ENCODE results near the gene IFNGR1. TPM values are rescaled to one million over a fixed set of nuclear protein-coding genes. Genes with fewer than 3 reads are reported as not detected.

Gene IFNGR1
- total RNA-seq, 4 donors from 2014 or later: 77.8 to 91.5 (median 84.3) TPM

DNA sequence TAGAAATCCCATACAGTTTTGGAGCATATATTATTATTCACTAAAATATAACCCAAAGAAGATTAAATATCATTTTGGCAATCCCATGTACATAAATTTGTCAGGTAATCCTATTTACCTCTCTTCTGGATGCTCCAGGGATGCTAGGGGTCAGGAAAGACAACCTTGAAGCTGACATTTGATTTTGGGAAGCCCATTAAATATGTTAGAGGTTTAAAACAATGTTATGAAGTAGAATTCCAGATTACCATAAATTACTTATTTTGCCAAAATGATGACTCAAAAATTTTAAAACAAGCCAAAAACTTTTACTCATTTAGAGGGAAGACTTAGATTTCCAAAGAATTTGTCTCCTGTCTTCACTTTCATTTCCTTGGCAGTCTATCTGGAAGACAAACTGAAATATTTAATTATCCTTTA, 36.5 kb downstream of the IFNGR1 start:
- no peak for DNase-seq (ENCODE audit: low spot score in 2 of 2)
- H3K9me3 ChIP-seq: peaks cover 12% of the 10 kb centered on the region
- no peak for TF ChIP-seq EP300 (IDR thresholded peaks at IDR 0.05)
- TF ChIP-seq, protein P1, sequence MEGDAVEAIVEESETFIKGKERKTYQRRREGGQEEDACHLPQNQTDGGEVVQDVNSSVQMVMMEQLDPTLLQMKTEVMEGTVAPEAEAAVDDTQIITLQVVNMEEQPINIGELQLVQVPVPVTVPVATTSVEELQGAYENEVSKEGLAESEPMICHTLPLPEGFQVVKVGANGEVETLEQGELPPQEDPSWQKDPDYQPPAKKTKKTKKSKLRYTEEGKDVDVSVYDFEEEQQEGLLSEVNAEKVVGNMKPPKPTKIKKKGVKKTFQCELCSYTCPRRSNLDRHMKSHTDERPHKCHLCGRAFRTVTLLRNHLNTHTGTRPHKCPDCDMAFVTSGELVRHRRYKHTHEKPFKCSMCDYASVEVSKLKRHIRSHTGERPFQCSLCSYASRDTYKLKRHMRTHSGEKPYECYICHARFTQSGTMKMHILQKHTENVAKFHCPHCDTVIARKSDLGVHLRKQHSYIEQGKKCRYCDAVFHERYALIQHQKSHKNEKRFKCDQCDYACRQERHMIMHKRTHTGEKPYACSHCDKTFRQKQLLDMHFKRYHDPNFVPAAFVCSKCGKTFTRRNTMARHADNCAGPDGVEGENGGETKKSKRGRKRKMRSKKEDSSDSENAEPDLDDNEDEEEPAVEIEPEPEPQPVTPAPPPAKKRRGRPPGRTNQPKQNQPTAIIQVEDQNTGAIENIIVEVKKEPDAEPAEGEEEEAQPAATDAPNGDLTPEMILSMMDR (IDR thresholded peaks at IDR 0.05): no peak
- no peak for TF ChIP-seq POLR2AphosphoS5 (IDR thresholded peaks at IDR 0.05)
- no peak for TF ChIP-seq POLR2A (IDR thresholded peaks at IDR 0.05)
- no peak overlapping the region for H3K27ac ChIP-seq
- H3K36me3 ChIP-seq: no peaks in the 10 kb centered on the region
- no peaks in the 10 kb centered on the region for H3K4me1 ChIP-seq
- no peaks in the 10 kb centered on the region for H3K27me3 ChIP-seq
- H3K4me3 ChIP-seq: no peak overlapping the region

DNA sequence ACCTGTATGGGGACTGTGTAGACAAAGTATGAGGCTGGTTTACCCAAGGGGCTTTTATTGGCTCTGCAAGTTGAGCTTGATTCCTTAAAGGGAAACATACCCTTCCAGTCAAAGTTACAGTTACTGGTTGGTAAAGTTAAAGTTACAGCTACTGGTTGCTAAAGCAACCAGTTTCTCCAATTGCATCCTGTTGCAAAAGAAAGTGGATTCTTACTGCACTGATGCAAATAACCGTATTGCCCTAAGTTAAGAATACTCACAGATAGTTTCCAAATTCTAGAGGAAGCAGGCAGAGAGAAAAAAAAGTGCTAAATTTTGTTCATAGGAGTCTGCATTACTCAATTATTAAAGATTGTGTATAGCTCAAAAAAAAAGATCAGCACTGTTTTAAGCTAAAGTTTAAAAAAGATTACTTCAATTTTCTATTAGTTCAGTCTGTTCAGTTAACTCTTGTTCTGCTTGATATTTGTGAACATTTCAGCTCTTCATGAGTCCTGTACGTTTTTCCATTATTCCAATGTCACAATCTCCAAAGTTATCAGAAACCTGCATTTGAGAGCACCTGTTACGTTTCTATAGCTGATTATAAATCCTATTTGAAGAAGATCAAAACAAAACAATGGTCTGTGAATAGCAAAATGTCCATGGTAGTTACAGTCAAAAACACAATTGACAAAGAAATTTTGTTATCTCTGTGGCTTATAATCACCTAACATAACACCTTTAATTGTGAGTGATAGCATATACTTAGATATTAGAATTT, 37.1 kb downstream of the IFNGR1 start:
- Histone ChIP-seq H3K36me3 (no peaks in the 10 kb centered on the region), H3K4me1 (no peaks in the 10 kb centered on the region), H3K4me3 (no peak overlapping the region), H3K27me3 (no peaks in the 10 kb centered on the region), H3K27ac (no peak overlapping the region), H3K9me3 (peaks cover 12% of the 10 kb centered on the region)
- WGBS: 91% methylated on average over 3 of the region's 3 CpGs
- DNase-seq (ENCODE audit: low spot score in 2 of 2): no peak
- no peak for TF ChIP-seq POLR2AphosphoS5 (IDR thresholded peaks at IDR 0.05)
- TF ChIP-seq, protein P1 (IDR thresholded peaks at IDR 0.05): no peak
- TF ChIP-seq EP300 (IDR thresholded peaks at IDR 0.05): no peak
- TF ChIP-seq POLR2A (IDR thresholded peaks at IDR 0.05): no peak

DNA sequence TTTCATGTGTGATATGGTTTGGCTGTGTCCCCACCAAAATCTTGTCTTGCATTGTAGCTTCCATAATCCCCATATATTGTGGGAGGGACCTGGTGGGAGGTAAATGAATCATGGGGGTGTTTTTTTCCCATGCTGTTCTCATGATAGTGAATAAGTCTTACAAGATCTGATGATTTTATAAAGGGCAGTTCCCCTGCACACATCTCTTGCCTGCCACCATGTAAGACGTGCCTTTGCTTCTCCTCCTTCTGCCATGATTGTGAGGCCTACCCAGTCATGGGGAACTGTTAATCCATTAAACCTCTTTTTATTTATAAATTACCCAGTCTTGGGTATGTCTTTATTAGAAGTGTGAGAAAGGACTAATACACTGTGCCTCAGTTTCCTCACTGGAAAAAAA, 41.6 kb downstream of the IFNGR1 start:
- Histone ChIP-seq H3K4me1 (no peaks in the 10 kb centered on the region), H3K9me3 (no peaks in the 10 kb centered on the region), H3K36me3 (no peaks in the 10 kb centered on the region), H3K27me3 (no peaks in the 10 kb centered on the region), H3K4me3 (no peak overlapping the region), H3K27ac (no peak overlapping the region)
- no peak for DNase-seq (ENCODE audit: low spot score in 2 of 2)
- 92% methylated on average over 1 of the region's 1 CpG for WGBS
- TF ChIP-seq, protein P1 (IDR thresholded peaks at IDR 0.05): no peak
- TF ChIP-seq EP300 (IDR thresholded peaks at IDR 0.05): no peak
- TF ChIP-seq POLR2A (IDR thresholded peaks at IDR 0.05): no peak
- no peak for TF ChIP-seq POLR2AphosphoS5 (IDR thresholded peaks at IDR 0.05)

DNA sequence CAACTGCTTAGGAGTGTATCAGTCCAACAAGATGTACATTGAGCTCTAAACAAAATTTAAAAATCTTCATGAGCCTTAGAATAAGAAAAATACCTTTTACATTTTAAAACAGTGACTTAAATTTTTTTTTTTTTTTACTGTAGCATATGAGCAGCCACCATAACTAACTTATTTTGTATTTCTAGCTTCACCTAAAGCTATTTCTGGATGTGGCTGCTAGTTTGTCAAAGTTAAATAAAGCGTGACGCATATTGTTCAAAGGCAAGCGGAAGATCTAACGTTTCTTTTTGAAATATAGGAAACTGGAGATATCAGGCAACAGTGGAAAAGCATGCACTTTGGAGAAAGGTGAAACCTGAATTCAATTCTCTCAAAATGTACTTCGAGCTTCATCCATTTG, 42.5 kb downstream of the IFNGR1 start:
- TF ChIP-seq POLR2A (IDR thresholded peaks at IDR 0.05): no peak
- TF ChIP-seq, protein P1 (IDR thresholded peaks at IDR 0.05): no peak
- TF ChIP-seq EP300 (IDR thresholded peaks at IDR 0.05): no peak
- TF ChIP-seq POLR2AphosphoS5 (IDR thresholded peaks at IDR 0.05): no peak
- DNase-seq (ENCODE audit: low spot score in 2 of 2): no peak
- no peaks in the 10 kb centered on the region for H3K9me3 ChIP-seq
- 89% methylated on average over 5 of the region's 5 CpGs for whole genome bisulfite sequencing
- H3K36me3 ChIP-seq: no peaks in the 10 kb centered on the region
- H3K4me1 ChIP-seq: peaks cover 9% of the 10 kb centered on the region
- no peak overlapping the region for H3K4me3 ChIP-seq
- H3K27me3 ChIP-seq: no peaks in the 10 kb centered on the region
- H3K27ac ChIP-seq: no peak overlapping the region

DNA sequence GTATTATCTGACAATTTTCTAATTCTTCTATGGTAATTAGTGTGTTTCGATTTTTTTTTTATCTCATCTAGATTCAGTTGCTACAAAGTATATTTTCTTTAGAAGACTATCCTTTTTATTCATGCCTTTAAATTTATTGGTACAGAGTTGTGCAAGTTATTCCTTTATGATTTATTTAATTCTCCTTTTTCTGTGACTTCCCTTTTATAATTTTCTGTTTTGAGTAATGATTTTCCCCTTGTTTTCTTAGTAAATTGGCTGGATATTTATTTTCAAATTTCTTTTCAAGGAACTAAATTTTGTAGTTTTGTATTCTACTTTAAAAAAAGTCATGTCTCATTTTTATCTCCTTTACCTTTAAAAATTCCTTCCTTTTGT, 43.3 kb downstream of the IFNGR1 start:
- H3K36me3 ChIP-seq: no peaks in the 10 kb centered on the region
- H3K4me3 ChIP-seq: no peak overlapping the region
- H3K27ac ChIP-seq: no peak overlapping the region
- peaks cover 12% of the 10 kb centered on the region for H3K4me1 ChIP-seq
- H3K9me3 ChIP-seq: no peaks in the 10 kb centered on the region
- no peaks in the 10 kb centered on the region for H3K27me3 ChIP-seq
- WGBS: 25% methylated on average over 1 of the region's 1 CpG
- no peak for TF ChIP-seq EP300 (IDR thresholded peaks at IDR 0.05)
- no peak for TF ChIP-seq POLR2AphosphoS5 (IDR thresholded peaks at IDR 0.05)
- no peak for TF ChIP-seq POLR2A (IDR thresholded peaks at IDR 0.05)
- TF ChIP-seq, protein P1 (IDR thresholded peaks at IDR 0.05): no peak
- no peak for DNase-seq (ENCODE audit: low spot score in 2 of 2)
